ENCODE measurements around the gene ANKRD35. TPM values are rescaled to one million over a fixed set of nuclear protein-coding genes. Genes with fewer than 3 reads are reported as not detected.
A peak's percentile ranks its signal among the peaks of the same experiment; 100 is the strongest.

Gene ANKRD35
- total and polyA plus RNA-seq, 9 of the 15 experiments (the other 6 are each of a cell fraction or from before 2014, with no cell fraction given) = 0.07 to 0.14 (median 0.07) TPM; not detected in 5

- no peak for TF ChIP-seq ID3 (CRISPR knock-in tag; IDR thresholded peaks at IDR 0.05)
- TF ChIP-seq ID3 (tag; IDR thresholded peaks at IDR 0.05) = peak; percentile 78; the same call in 1 of the 2 replicates
- TF ChIP-seq L3MBTL2 (IDR thresholded peaks at IDR 0.05) = peak; percentile 92
- no peak for TF ChIP-seq BRF2 (IDR thresholded peaks at IDR 0.05; ENCODE audit: borderline replicate concordance, insufficient read depth, insufficient read length)
- no peak for TF ChIP-seq ZNF133 (CRISPR knock-in tag; IDR thresholded peaks at IDR 0.05)
- TF ChIP-seq REST (IDR thresholded peaks at IDR 0.05; ENCODE audit: borderline replicate concordance) = peak; percentile 35
- no peak for TF ChIP-seq REST (CRISPR knock-in tag; IDR thresholded peaks at IDR 0.05; ENCODE audit: low read depth)
- no peak; the same call in 1 of the 2 replicates for TF ChIP-seq HMBOX1 (IDR thresholded peaks at IDR 0.05)
- TF ChIP-seq DNMT1 (IDR thresholded peaks at IDR 0.05) = peak; percentile 79; the same call in 1 of the 2 replicates
- TF ChIP-seq ZMIZ1 (IDR thresholded peaks at IDR 0.05; ENCODE audit: low read depth in 2 of 2, low read length in 2 of 2) = peak in 1 of 2 experiments; percentile 61; a peak in 1 of 4 replicates
Observed at GRCh38 chr1:145927063-145927886, 41.6 kb upstream of the ANKRD35 start, which contains the start of gene RBM8A (continued).
